Activated CD4-positive, alpha-beta memory T cell treated with anti-CD3 and anti-CD28 coated beads, Interleukin-2, amount 10 ng/mL, durations not matched to agents 7 days and 5 days (primary cell): ENCODE measurements around the gene CERT1. TPM values are rescaled to one million over a fixed set of nuclear protein-coding genes. Genes with fewer than 3 reads are reported as not detected.

Experiments used
- CTCF ChIA-PET: fragments of 350-600 bp; sonication (Branson Sonifier 250); formaldehyde crosslinking; loops from one replicate; lab custom pipeline; 2021; ENCODE audit warnings: antibody characterized with exemption, inconsistent platforms; lab: Charles Lee
- POLR2A ChIA-PET: fragments of 350-600 bp; sonication (Branson Sonifier 250); formaldehyde crosslinking; loops from one replicate; lab custom pipeline; 2021; ENCODE audit warnings: antibody characterized with exemption; lab: Charles Lee
- DNase-seq: peaks from one replicate; pipeline ENCODE4 v3.0.0-alpha.2; 2020
- H3K27ac Mint-ChIP-seq: one replicate; pipeline ENCODE4 v1.8.0; 2021; ENCODE audit warnings: mild to moderate bottlenecking, mixed read lengths
- H3K27me3 Mint-ChIP-seq: one replicate; pipeline ENCODE4 v1.8.0; 2021; ENCODE audit warnings: mixed read lengths
- H3K36me3 Mint-ChIP-seq: one replicate; pipeline ENCODE4 v1.8.0; 2021; ENCODE audit warnings: low read depth, mixed read lengths
- H3K4me1 Mint-ChIP-seq: one replicate; pipeline ENCODE4 v1.8.0; 2021; ENCODE audit warnings: mixed read lengths
- H3K4me3 Mint-ChIP-seq: one replicate; pipeline ENCODE4 v1.8.0; 2021; ENCODE audit warnings: mild to moderate bottlenecking, mixed read lengths
- H3K9me3 Mint-ChIP-seq: one replicate; pipeline ENCODE4 v1.8.0; 2021; ENCODE audit warnings: mixed read lengths
- total RNA-seq, 2 experiments: library from RNA; stranded (reverse); gene quantifications; one replicate each; pipeline ENCODE4 v1.2.3, GENCODE V29; 2021

The CERT1 gene
- total RNA-seq, 2 experiments from 2014 or later: 36.2 to 39.7 TPM

DNA sequence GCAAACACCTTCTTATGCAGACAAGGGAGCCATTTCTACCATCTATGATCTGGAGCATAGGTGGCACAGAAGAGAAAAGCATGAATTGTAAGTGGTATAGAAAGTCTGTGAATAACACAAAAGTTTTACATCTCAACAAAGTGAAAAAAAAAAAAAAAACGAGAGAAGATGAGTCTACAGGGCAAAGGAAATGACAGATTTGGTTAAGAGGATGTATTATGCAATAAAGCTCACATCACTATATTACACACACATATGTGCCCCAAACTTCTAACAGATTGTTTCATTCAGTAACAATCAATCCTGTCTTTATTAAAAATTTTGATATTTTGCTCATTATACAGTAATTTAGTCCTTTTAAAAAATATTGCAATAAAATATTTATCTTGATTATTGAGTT is 49.8 kb downstream of the CERT1 start:
- no peak overlapping the region for H3K27ac Mint-ChIP-seq
- CTCF ChIA-PET: interaction anchor here (0.7 kb wide), 2 partner anchors 35 to 487 kb away, joined by 4 to 7 read pairs; no protein-coding TSS in a partner anchor
- peaks cover 26% of the 10 kb centered on the region for H3K36me3 Mint-ChIP-seq
- no peak overlapping the region for H3K4me3 Mint-ChIP-seq
- peaks cover 5% of the 10 kb centered on the region for H3K9me3 Mint-ChIP-seq
- DNase-seq: no peak
- POLR2A ChIA-PET: no interaction called here
- peaks cover 9% of the 10 kb centered on the region for H3K4me1 Mint-ChIP-seq
- H3K27me3 Mint-ChIP-seq: no peaks in the 10 kb centered on the region

DNA sequence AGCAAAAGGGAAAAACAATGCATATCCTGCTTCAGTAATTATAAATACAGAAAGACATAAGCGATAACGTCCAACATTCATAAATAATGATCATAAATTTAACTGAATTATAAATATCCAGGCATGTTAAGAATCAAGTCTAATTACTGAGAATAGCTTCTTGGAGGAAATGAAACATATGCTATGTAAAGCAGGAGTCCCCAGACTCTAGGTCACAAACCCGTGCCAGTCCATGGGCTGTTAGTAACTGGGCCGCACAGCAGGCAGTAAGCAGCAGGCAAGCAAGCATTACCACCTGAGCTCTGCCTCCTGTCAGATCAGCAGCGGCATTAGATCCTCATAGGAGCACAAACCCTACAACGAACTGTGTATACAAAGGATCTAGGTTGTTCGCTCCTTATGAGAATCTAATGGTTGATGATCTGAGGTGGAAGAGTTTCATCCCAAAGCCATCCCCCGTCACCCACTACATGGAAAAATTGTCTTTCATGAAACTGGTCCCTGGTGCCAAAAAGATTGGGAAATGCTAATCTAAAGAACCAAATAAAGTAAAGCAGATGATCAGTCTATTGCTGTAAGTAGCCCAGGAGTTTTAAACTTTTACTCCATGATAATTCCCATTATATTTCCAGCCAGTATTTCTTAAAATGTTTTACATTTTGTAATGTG is 50.4 kb downstream of the CERT1 start:
- peaks cover 5% of the 10 kb centered on the region for H3K9me3 Mint-ChIP-seq
- no peaks in the 10 kb centered on the region for H3K27me3 Mint-ChIP-seq
- no peak overlapping the region for H3K4me3 Mint-ChIP-seq
- peaks cover 26% of the 10 kb centered on the region for H3K36me3 Mint-ChIP-seq
- no peak overlapping the region for H3K27ac Mint-ChIP-seq
- CTCF ChIA-PET: interaction anchor here (0.7 kb wide), 2 partner anchors 35 to 487 kb away, joined by 4 to 7 read pairs; no protein-coding TSS in a partner anchor
- peaks cover 9% of the 10 kb centered on the region for H3K4me1 Mint-ChIP-seq
- POLR2A ChIA-PET: no interaction called here
- no peak for DNase-seq

DNA sequence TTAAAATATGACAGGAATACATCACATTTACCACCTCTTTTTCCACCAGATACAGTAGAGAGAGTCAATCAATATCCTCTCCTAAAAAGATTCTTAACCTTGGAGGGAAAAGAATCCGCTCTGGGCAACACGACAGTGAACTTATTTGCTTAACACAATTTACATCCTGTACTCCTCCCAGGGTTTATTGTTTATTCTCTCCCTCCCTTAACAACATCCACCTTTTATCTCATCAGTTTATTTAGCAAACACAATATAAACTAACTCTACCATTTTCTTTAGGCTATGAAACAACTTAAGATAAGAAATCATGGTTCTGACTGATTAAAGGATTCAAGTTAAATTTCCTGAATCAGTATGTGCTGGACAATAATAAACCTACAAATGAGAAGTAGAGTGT is 50.9 kb downstream of the CERT1 start:
- Mint-ChIP-seq H3K36me3 (peaks cover 26% of the 10 kb centered on the region), H3K4me3 (no peak overlapping the region), H3K27me3 (no peaks in the 10 kb centered on the region), H3K9me3 (peaks cover 5% of the 10 kb centered on the region), H3K4me1 (peaks cover 9% of the 10 kb centered on the region), H3K27ac (no peak overlapping the region)
- ChIA-PET POLR2A (no interaction called here), CTCF (no interaction called here)
- DNase-seq: no peak

DNA sequence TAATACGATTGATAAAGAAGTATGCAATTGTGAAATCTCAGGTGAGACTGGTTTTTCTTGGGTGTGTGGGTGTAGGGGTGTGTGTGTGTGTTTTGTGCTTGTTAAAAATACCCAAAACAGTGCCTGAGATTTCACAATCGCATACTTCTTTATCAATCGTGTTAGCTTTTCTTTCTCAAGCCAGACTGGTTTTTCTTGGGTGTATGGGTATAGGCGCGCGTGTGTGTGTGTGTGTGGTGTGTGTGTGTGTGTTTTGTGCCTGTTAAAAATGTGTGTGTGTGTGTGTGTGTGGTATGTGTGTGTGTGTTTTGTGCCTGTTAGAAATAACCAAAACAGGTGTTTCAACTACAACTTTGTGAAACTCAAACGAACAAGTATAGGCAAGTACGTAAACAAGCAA is 53.7 kb downstream of the CERT1 start:
- H3K4me1 Mint-ChIP-seq: peaks cover 4% of the 10 kb centered on the region
- H3K9me3 Mint-ChIP-seq: peaks cover 5% of the 10 kb centered on the region
- H3K27ac Mint-ChIP-seq: no peak overlapping the region
- ChIA-PET CTCF (no interaction called here), POLR2A (no interaction called here)
- H3K4me3 Mint-ChIP-seq: no peak overlapping the region
- H3K36me3 Mint-ChIP-seq: peaks cover 27% of the 10 kb centered on the region
- no peaks in the 10 kb centered on the region for H3K27me3 Mint-ChIP-seq
- DNase-seq: no peak

DNA sequence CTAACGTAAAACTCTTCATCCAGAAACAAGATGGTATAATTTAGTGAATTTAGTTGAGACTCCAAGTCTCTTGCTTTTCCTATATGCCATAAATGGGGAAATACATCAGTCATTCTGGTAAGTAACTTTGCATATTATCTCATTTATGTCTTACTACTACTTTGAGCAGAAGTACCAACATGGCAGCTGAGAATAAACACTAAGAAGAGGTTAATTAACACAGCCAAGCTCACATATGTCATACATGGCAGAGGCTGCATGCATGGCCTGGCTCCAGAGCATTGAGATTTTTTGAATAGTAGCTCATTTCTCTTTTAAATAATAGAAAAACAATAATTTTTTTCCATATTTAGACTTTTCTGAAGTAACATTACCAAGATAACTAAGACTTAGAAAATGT is 54.3 kb downstream of the CERT1 start:
- H3K4me1 Mint-ChIP-seq: peaks cover 4% of the 10 kb centered on the region
- CTCF ChIA-PET: no interaction called here
- no peak overlapping the region for H3K4me3 Mint-ChIP-seq
- no peak for DNase-seq
- peaks cover 2% of the 10 kb centered on the region for H3K9me3 Mint-ChIP-seq
- H3K27ac Mint-ChIP-seq: no peak overlapping the region
- peaks cover 24% of the 10 kb centered on the region for H3K36me3 Mint-ChIP-seq
- H3K27me3 Mint-ChIP-seq: no peaks in the 10 kb centered on the region
- POLR2A ChIA-PET: no interaction called here

DNA sequence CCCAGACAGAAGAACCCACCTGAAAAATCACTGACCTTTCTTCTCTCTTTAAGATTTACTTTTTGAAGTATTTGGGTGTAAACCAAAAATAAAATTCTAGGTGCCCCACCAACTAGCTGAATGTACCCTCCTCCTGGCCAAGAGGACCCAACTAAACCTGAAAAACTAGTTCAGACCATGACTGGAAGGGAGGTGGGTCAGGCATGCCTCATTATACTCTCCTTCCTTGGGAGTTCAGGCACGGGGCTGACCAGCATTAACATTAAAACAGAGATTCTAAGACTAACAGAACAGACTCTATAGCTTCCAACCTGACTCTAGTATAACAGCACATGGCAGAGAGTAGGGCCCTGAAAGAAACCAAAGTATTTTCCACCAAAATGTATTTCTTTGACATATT is 61.4 kb downstream of the CERT1 start:
- Mint-ChIP-seq H3K4me3 (no peak overlapping the region), H3K9me3 (peaks cover 18% of the 10 kb centered on the region), H3K4me1 (no peaks in the 10 kb centered on the region), H3K27ac (no peak overlapping the region), H3K36me3 (peaks cover 47% of the 10 kb centered on the region), H3K27me3 (no peaks in the 10 kb centered on the region)
- no peak for DNase-seq
- ChIA-PET POLR2A (no interaction called here), CTCF (no interaction called here)

DNA sequence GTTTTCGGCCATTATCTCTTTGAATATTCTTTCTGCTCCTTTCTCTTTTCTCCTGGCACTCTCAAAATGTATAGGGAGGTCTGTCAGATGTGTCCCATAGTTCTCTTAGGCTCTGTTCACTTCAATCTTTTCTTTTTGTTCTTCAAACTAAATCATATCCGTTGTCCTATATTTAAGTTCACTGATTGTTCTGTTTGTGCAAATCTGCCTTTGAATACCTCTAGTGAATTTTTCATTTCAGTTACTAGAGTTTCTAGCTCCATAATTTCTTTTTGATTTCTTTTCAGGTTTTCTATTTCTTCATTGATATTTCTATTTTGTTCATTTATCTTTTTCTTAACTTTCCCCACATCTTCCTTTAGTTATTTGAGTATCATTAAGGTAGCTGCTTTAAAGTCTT is 65.4 kb downstream of the CERT1 start:
- Mint-ChIP-seq H3K27me3 (no peaks in the 10 kb centered on the region), H3K36me3 (peaks cover 31% of the 10 kb centered on the region), H3K4me3 (no peak overlapping the region), H3K27ac (no peak overlapping the region), H3K9me3 (peaks cover 22% of the 10 kb centered on the region), H3K4me1 (no peaks in the 10 kb centered on the region)
- POLR2A ChIA-PET: interaction anchor here (1.8 kb wide), 1 partner anchor 11 kb away, joined by 4 read pairs; no protein-coding TSS in a partner anchor
- CTCF ChIA-PET: no interaction called here
- DNase-seq: no peak

DNA sequence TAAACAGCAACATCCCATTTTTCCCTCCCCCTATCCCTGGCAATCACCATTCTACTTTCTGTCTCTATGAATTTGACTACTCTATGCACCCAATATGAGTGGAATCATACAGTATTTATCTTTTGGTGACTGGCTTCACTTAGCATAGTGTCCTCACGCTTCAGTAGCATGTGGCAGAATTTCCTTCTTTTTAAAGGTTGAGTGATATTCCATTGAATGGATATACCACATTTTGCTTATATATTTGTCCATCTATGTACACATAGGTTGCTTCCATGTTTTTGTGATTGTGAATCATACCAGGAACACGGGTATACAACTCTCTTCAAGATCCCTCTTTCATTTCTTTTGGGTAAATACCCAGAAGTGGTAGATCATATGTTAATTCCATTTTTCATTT is 69.9 kb downstream of the CERT1 start:
- no peak for DNase-seq
- H3K4me1 Mint-ChIP-seq: no peaks in the 10 kb centered on the region
- CTCF ChIA-PET: no interaction called here
- H3K27ac Mint-ChIP-seq: no peak overlapping the region
- peaks cover 13% of the 10 kb centered on the region for H3K9me3 Mint-ChIP-seq
- no peaks in the 10 kb centered on the region for H3K27me3 Mint-ChIP-seq
- POLR2A ChIA-PET: no interaction called here
- no peak overlapping the region for H3K4me3 Mint-ChIP-seq
- H3K36me3 Mint-ChIP-seq: peaks cover 10% of the 10 kb centered on the region

DNA sequence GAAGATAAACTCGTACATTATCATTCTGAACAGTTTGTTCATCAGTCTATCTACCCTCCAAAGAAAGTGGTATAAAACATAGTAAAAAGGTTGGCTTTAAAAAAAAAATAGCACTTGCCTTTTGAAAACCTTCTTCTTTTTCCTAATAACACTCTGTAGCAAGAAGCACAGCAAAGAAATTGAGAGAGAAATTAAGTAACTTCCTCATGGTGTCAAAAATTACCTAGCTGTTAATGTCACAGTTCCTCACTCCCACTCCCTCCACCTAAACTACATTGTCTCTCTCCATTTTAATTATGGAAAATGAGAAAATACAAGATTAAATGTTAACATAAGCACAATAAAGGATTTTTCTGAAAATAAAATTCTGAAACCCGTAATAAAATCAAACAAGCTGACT is 72.2 kb downstream of the CERT1 start:
- Mint-ChIP-seq H3K9me3 (peaks cover 4% of the 10 kb centered on the region), H3K4me3 (no peak overlapping the region), H3K27me3 (no peaks in the 10 kb centered on the region), H3K36me3 (peaks cover 15% of the 10 kb centered on the region), H3K4me1 (peaks cover 7% of the 10 kb centered on the region), H3K27ac (no peak overlapping the region)
- POLR2A ChIA-PET: interaction anchor here (0.6 kb wide), 1 partner anchor 775 kb away, joined by 3 read pairs; no protein-coding TSS in a partner anchor
- DNase-seq: no peak
- CTCF ChIA-PET: interaction anchor here (1.1 kb wide), 1 partner anchor 71 kb away, joined by 3 read pairs; no protein-coding TSS in a partner anchor

DNA sequence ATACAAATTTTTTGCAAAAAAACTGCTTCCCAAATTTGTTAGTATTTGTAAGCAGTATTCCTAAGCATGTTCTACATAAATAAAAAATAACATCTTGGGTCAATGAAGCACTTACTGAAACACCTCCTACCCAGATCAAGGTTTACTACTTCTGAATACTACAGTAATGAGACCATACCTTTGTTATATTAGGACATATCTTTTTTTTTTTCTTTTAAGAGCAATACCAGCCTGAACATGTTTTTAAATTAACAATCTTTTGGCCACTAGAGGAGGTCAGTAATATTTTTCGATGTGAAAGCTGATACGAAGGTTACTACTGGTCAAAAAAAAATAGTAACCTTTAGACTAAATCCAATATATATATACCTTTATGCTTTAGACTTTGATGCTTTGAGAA is 72.7 kb downstream of the CERT1 start:
- Mint-ChIP-seq H3K27me3 (no peaks in the 10 kb centered on the region), H3K4me3 (no peak overlapping the region), H3K4me1 (peaks cover 11% of the 10 kb centered on the region), H3K36me3 (peaks cover 15% of the 10 kb centered on the region), H3K9me3 (peaks cover 4% of the 10 kb centered on the region), H3K27ac (no peak overlapping the region)
- ChIA-PET POLR2A (interaction anchor here (0.6 kb wide), 1 partner anchor 774 kb away, joined by 3 read pairs; no protein-coding TSS in a partner anchor), CTCF (no interaction called here)
- no peak for DNase-seq

DNA sequence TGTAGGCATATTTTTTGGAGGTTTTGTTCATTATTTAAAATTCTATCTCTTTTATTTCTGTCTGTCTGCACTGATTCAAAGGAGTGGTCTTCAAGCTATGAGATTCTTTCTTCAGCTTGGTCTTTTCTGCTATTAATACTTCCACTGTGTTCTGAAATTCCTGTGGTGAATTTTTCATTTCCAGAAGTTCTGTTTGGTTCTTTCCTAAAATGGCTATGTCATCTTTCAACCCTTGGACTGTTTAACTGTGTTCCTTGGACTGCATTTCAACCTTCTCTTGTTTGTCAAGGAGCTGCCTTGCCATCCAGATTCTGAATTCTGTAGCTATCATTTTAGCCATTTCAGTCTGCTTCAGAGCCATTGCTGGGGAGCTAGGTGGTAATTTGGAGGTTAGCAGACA is 76.3 kb downstream of the CERT1 start:
- Mint-ChIP-seq H3K27me3 (no peaks in the 10 kb centered on the region), H3K36me3 (peaks cover 15% of the 10 kb centered on the region), H3K4me1 (peaks cover 11% of the 10 kb centered on the region), H3K27ac (no peak overlapping the region), H3K4me3 (no peak overlapping the region), H3K9me3 (no peaks in the 10 kb centered on the region)
- no peak for DNase-seq
- POLR2A ChIA-PET: interaction anchor here (1.3 kb wide), 1 partner anchor 11 kb away, joined by 4 read pairs; no protein-coding TSS in a partner anchor
- CTCF ChIA-PET: no interaction called here

DNA sequence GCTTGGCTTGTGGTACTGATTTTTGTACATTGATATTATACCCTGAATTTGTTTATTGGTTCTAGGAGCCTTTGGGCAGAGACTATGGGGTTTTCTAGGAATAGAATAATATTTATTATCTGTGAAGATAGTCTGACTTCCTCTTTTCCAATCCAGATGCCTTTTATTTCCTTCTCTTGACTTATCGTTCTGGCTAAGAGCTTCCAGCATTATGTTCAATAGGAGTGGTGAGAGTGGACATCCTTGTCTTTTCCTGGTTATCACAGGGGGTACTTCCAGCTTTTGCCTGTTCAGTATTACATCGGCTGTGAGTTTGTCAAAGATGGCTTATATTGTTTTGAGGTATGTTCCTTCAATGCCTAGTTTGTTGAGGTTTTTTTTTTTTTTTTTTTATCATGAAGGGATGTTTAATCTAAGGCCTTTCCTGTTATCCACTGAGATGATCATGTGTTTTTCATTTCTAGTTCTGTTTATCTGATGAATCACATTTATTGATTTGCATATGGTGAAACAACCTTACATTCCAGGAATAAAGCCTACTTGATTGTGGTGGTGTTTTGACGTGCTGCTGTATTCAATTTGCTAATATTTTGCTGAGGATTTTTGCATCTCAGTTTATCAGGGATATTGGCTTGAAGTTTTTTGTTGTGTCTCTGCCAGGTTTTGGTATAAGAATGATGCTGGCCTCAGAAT is 77.5 kb downstream of the CERT1 start:
- H3K36me3 Mint-ChIP-seq: peaks cover 15% of the 10 kb centered on the region
- CTCF ChIA-PET: no interaction called here

DNA sequence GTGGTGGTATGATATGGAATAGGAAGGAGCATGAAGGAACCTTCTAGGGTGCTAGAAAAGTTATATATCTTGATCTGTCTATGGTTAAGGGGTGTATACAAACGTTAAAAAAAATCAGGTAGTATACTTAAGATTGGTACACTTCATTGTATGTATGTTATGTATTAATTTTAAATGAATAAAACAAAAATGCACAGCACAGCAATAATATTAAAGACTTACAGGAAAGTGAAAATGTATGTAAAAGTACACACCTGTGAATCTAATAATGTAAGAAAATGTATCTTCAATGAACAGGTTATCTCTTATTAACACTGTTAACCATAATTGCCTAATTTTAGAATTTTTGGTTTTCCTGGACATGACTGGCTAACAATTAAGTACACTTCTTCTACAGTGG is 97.2 kb downstream of the CERT1 start:
- DNase-seq: no peak
- H3K4me3 Mint-ChIP-seq: no peak overlapping the region
- POLR2A ChIA-PET: no interaction called here
- peaks cover 34% of the 10 kb centered on the region for H3K36me3 Mint-ChIP-seq
- H3K9me3 Mint-ChIP-seq: no peaks in the 10 kb centered on the region
- peaks cover 2% of the 10 kb centered on the region for H3K4me1 Mint-ChIP-seq
- no peaks in the 10 kb centered on the region for H3K27me3 Mint-ChIP-seq
- CTCF ChIA-PET: no interaction called here
- H3K27ac Mint-ChIP-seq: no peak overlapping the region

More for the DNA sequence above, 77.5 kb downstream of the CERT1 start:
- Mint-ChIP-seq H3K27me3 (no peaks in the 10 kb centered on the region), H3K9me3 (no peaks in the 10 kb centered on the region), H3K4me1 (peaks cover 11% of the 10 kb centered on the region), H3K27ac (no peak overlapping the region), H3K4me3 (no peak overlapping the region)
- DNase-seq: no peak
- POLR2A ChIA-PET: no interaction called here
